Measurements from ENCODE around the gene MRPL47. TPM values are rescaled to one million over a fixed set of nuclear protein-coding genes. Genes with fewer than 3 reads are reported as not detected.

The MRPL47 gene
- total and polyA plus RNA-seq, 12 donors: 15.9 to 108 (median 36.0) TPM

- WGBS, 4 donors: 71 to 80% (median 73%) methylated on average over 1 of the region's 1 CpG
- intact Hi-C loops (cut with DNase I): no loop called here
- Histone ChIP-seq H3K9me3 (replicated peaks in 1 of 3) (no peaks in the 10 kb centered on the region), H3K36me3 (replicated peaks in 1 of 2) (no peaks in the 10 kb centered on the region), H3K4me3 (no peak overlapping the region), H3K4me1 (replicated peaks in 1 of 2) (peaks cover 3 to 17% of the 10 kb centered on the region in 2 donors), H3K27ac (no peak overlapping the region), H3K27me3 (no peaks in the 10 kb centered on the region)
- no peak for TF ChIP-seq POLR2A (IDR thresholded peaks at IDR 0.05)
- no peak for TF ChIP-seq CTCF (IDR thresholded peaks at IDR 0.05)
- no peak for DNase-seq
Observed at GRCh38 chr3:179560791-179561190, 43.6 kb downstream of the MRPL47 start.

GRCh38 chr3:179558742-179559364 is 45.6 kb downstream of the MRPL47 start:
- DNase-seq: peak; percentile 54 to 83 (median 72)
- intact Hi-C loops (cut with DNase I): no loop called here
- no peaks in the 10 kb centered on the region for H3K36me3 ChIP-seq (replicated peaks in 1 of 2)
- H3K9me3 ChIP-seq (replicated peaks in 1 of 3): no peaks in the 10 kb centered on the region
- H3K4me1 ChIP-seq (replicated peaks in 1 of 2): peaks cover 3 to 9% of the 10 kb centered on the region in 2 donors
- H3K27ac ChIP-seq: no peak overlapping the region
- H3K4me3 ChIP-seq: no peak overlapping the region
- WGBS, 4 donors: 0 to 3% (median 2%) methylated on average over 3 of the region's 3 CpGs
- no peaks in the 10 kb centered on the region for H3K27me3 ChIP-seq
- no peak for TF ChIP-seq POLR2A (IDR thresholded peaks at IDR 0.05)
- peak; percentile 56 to 80 (median 74) for TF ChIP-seq CTCF (IDR thresholded peaks at IDR 0.05)

GRCh38 chr3:179551349-179552105 is 52.9 kb downstream of the MRPL47 start:
- Histone ChIP-seq H3K4me3 (no peak overlapping the region), H3K27me3 (no peaks in the 10 kb centered on the region), H3K4me1 (replicated peaks in 1 of 2) (no peaks in the 10 kb centered on the region), H3K9me3 (replicated peaks in 1 of 3) (no peaks in the 10 kb centered on the region), H3K36me3 (replicated peaks in 1 of 2) (no peaks in the 10 kb centered on the region), H3K27ac (no peak overlapping the region)
- WGBS, 4 donors: 63 to 70% (median 67%) methylated on average over 4 of the region's 4 CpGs
- intact Hi-C loops (cut with DNase I): no loop called here
- no peak for DNase-seq
- TF ChIP-seq CTCF (IDR thresholded peaks at IDR 0.05) (no peak), POLR2A (IDR thresholded peaks at IDR 0.05) (no peak)

GRCh38 chr3:179546814-179547241 is 57.6 kb downstream of the MRPL47 start:
- no peak for TF ChIP-seq CTCF (IDR thresholded peaks at IDR 0.05)
- TF ChIP-seq POLR2A (IDR thresholded peaks at IDR 0.05): no peak
- H3K36me3 ChIP-seq (replicated peaks in 1 of 2): no peaks in the 10 kb centered on the region
- no peak overlapping the region for H3K4me3 ChIP-seq
- H3K4me1 ChIP-seq (replicated peaks in 1 of 2): no peaks in the 10 kb centered on the region
- intact Hi-C loops (cut with DNase I): no loop called here
- H3K9me3 ChIP-seq (replicated peaks in 1 of 3): no peaks in the 10 kb centered on the region
- H3K27me3 ChIP-seq: no peaks in the 10 kb centered on the region
- WGBS, 4 donors: 50 to 78% (median 60%) methylated on average over 1 to 2 of the region's 2 CpGs
- no peak for DNase-seq
- H3K27ac ChIP-seq: no peak overlapping the region
